GM12878 (cell line): Measurements from ENCODE around the gene CCDC78. TPM values are rescaled to one million over a fixed set of nuclear protein-coding genes. Genes with fewer than 3 reads are reported as not detected.

Experiments used
- ATAC-seq: fragments of 200-7000 bp; cut with Tn5 transposase; 3 replicates; pipeline ENCODE4 v1.9.1; 2020; ENCODE audit warnings: mild to moderate bottlenecking, moderate library complexity
- BruUV-seq: library from RNA; stranded (reverse); fragments of 400-500 nt; replicated peaks from 2 replicates; lab custom pipeline; 2021; lab: Mats Ljungman, UMichigan
- CTCF ChIA-PET: fragments of 300-600 bp; sonication (Branson Sonifier 250); formaldehyde crosslinking; extraction: SDS; loops from one replicate; lab custom pipeline; 2021; ENCODE audit warnings: inconsistent platforms; lab: Yijun Ruan, JAX
- POLR2A ChIA-PET: fragments of 350-600 bp; formaldehyde crosslinking; extraction: SDS; loops from one replicate; lab custom pipeline; 2021; ENCODE audit warnings: inconsistent platforms; lab: Charles Lee
- RAD21 ChIA-PET: fragments of 300-600 bp; sonication (Branson Sonifier 250); formaldehyde crosslinking; loops from one replicate; lab custom pipeline; 2023; ENCODE audit warnings: antibody characterized with exemption; ENCODE audit not compliant: unreplicated experiment; lab: Charles Lee
- SMC1A ChIA-PET: fragments of 300-600 bp; sonication (Branson Sonifier 250); formaldehyde crosslinking; loops from one replicate; lab custom pipeline; 2023; ENCODE audit not compliant: unreplicated experiment, uncharacterized antibody; lab: Charles Lee
- DNase-seq: peaks from one replicate; pipeline ENCODE4 v3.0.0-alpha.2; 2011; ENCODE audit warnings: low read depth, low spot score
- FAIRE-seq: peaks from 3 replicates; lab custom pipeline; 2011; peaks lifted over from hg19 to GRCh38; lab: Jason Lieb, UNC
- H2AFZ ChIP-seq: 2 replicates; pipeline ENCODE4 v1.6.0; 2011; ENCODE audit warnings: low read depth, low read length, control low read depth; ENCODE audit not compliant: control insufficient read depth
- H3K27ac ChIP-seq: 2 replicates; pipeline ENCODE4 v1.5.1; 2011; ENCODE audit warnings: control low read depth; ENCODE audit not compliant: control insufficient read depth, insufficient read depth
- H3K27me3 ChIP-seq, 2 experiments: replicated peaks in 1 of 2; 2 replicates each; pipeline versions ENCODE4 v1.6.0 to v1.6.1; 2011; ENCODE audit warnings: low read length in 1 of 2; ENCODE audit not compliant: control insufficient read depth in 2 of 2, insufficient read depth in 2 of 2
- H3K36me3 ChIP-seq, 2 experiments: 2 replicates each; pipeline ENCODE4 v1.5.1; 2011; ENCODE audit warnings: low read length in 1 of 2; ENCODE audit not compliant: control insufficient read depth in 2 of 2, insufficient read depth in 2 of 2
- H3K4me1 ChIP-seq: 2 replicates; pipeline ENCODE4 v1.6.1; 2011; ENCODE audit warnings: mild to moderate bottlenecking, low read length, moderate library complexity, mixed read lengths; ENCODE audit not compliant: control insufficient read depth, insufficient read depth
- H3K4me2 ChIP-seq: 2 replicates; pipeline ENCODE4 v1.6.0; 2011; ENCODE audit warnings: control low read depth; ENCODE audit not compliant: control insufficient read depth, insufficient read depth
- H3K4me3 ChIP-seq: fragments of 200-600 bp; sonication (generic); 2 replicates; pipeline ENCODE4 v1.5.1; 2016
- H3K79me2 ChIP-seq: 2 replicates; pipeline ENCODE4 v1.6.0; 2011; ENCODE audit warnings: low read length; ENCODE audit not compliant: control insufficient read depth, insufficient read depth
- H3K9ac ChIP-seq: 2 replicates; pipeline ENCODE4 v1.8.0; 2011; ENCODE audit warnings: low read length, control low read depth, mixed read lengths; ENCODE audit not compliant: control insufficient read depth, insufficient read depth
- H3K9me3 ChIP-seq: replicated peaks from 3 replicates; pipeline ENCODE4 v1.5.1; 2011; ENCODE audit warnings: mild to moderate bottlenecking, low read length; ENCODE audit not compliant: control insufficient read depth, insufficient read depth
- H4K20me1 ChIP-seq: 2 replicates; pipeline ENCODE4 v1.6.0; 2011; ENCODE audit not compliant: control insufficient read depth, insufficient read depth
- IKZF1 ChIP-seq: fragments of 450-650 bp; conservative IDR thresholded peaks from 2 replicates; pipeline ENCODE4 v1.6.1; 2017; ENCODE audit warnings: antibody characterized with exemption, mild to moderate bottlenecking
- SUZ12 ChIP-seq: fragments of 200-600 bp; sonication (generic); IDR thresholded peaks from one replicate; pipeline ENCODE4 v1.6.1; 2018; ENCODE audit warnings: antibody characterized with exemption, mild to moderate bottlenecking; ENCODE audit not compliant: unreplicated experiment
- WGBS: methylation state at CpG from one replicate; pipeline ENCODE4 v1.1.6; 2016; ENCODE audit warnings: low lambda C conversion rate; ENCODE audit not compliant: insufficient replicate concordance, insufficient coverage; ENCODE audit errors: missing lambda C conversion rate; 5-methylcytosine and 5-hydroxymethylcytosine counted together
- in situ Hi-C: fragments of 300-500 bp; cut with MboI; formaldehyde crosslinking; loops from 9 replicates; pipeline ENCODE4 v1.14.3; 2018; ENCODE audit warnings: mixed read lengths
- intact Hi-C: fragments of 100-400 bp; cut with micrococcal nuclease; formaldehyde crosslinking; loops from one replicate; pipeline ENCODE4 v1.14.2; 2022; ENCODE audit not compliant: unreplicated experiment
- polyA plus RNA-seq, 11 experiments: library from polyadenylated mRNA; depleted of rRNA in 4 of 11; unstranded in 6 of 11; stranded (reverse) in 5 of 11; fragments of >200 nt; fragmentation: Nextera tagmentation in 4 of 11; fragmentation: Illumina TruSeq in 1 of 11; extraction: Ambion mirVana in 4 of 11; extraction: Trizol in 1 of 11; gene quantifications; 1 replicate in 1 of 11; 2 replicates in 10 of 11; pipeline versions ENCODE4 v1.2.1 to v1.2.3, GENCODE V29; 2011 to 2016; ENCODE audit warnings: inconsistent platforms in 2 of 11, missing spikeins in 2 of 11, low read depth in 1 of 11
- total RNA-seq, 4 experiments: library from RNA; depleted of rRNA in 3 of 4; stranded (reverse); fragments of >200 nt in 3 of 4; fragmentation: Illumina TruSeq in 1 of 4; extraction: Trizol in 1 of 4; gene quantifications; 2 replicates each; pipeline versions ENCODE4 v1.2.1 to v1.2.3, GENCODE V29; 2013 to 2021
- TF ChIP-seq, protein P1 (sequence below): IDR thresholded peaks from 2 replicates; pipeline ENCODE4 v1.6.1; 2012; ENCODE audit warnings: mild to moderate bottlenecking, low read depth, low read length

CCDC78 gene
- total and polyA plus RNA-seq, 10 of the 15 experiments (the other 5 are each of a cell fraction or from before 2014, with no cell fraction given) = 0.10 to 26.2 (median 5.4) TPM

DNA sequence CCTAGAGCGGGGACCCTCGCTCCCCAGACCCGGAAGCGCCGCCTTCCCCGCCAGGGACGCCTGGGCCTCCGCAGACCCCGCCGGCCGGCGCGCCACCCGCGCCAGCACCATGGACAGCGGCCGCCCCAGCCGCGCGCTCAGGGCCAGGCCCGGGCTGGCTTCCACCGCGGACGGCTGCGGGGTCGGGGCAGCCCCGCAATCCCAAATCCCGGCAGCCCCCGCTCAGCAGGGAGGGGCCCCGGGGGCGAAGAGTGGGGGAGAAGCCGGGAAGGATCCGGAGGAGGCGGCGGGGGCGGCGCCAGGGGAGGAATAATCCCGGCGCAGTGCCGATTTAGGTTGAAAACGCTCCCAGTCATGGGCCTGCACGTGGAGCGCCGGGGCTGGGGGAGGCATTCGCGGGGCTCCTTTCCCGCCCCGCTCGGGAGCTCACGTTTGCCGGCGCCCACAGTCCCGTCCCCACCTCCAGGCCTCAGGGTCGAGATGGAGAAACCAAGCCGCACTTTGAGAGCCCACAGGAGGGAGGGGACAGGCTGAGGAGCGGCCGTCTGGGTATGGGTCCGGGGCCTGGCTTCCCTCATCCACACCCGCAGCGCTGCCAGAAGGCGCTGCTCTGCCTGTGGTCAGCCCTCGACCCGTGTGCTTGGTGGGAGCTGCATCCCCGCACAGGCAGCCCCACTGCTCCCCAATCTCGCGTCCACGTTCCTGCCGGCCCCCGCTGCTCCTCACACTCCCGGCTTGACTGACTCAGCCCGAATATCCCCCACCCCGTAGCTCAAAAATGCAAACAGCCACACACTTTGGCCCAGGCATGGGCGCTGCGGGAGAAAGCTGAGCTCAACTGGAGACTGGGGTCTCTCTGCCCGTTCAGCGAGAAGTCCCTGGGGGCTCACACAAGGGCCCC lies 25.3 kb downstream of the CCDC78 start:
- Histone ChIP-seq H3K9ac (no peak overlapping the region), H3K27me3 (peaks cover 0 to 11% of the 10 kb centered on the region in 2 experiments; a peak in 2 of 4 replicates), H3K79me2 (no peaks in the 10 kb centered on the region), H3K4me1 (peaks cover under 1% of the 10 kb centered on the region; the same call in 1 of the 2 replicates), H2AFZ (no peak overlapping the region), H3K4me2 (no peak overlapping the region), H3K27ac (no peak overlapping the region), H3K36me3 (no peaks in the 10 kb centered on the region), H3K4me3 (no peak overlapping the region), H4K20me1 (no peaks in the 10 kb centered on the region), H3K9me3 (no peaks in the 10 kb centered on the region)
- intact Hi-C loops (no loop called here), in situ Hi-C loops (no loop called here)
- ATAC-seq (peak; percentile 72), DNase-seq (no peak), FAIRE-seq (no peak)
- BruUV-seq = no TSS peak
- no peak for TF ChIP-seq IKZF1
- peak; percentile 38 for TF ChIP-seq SUZ12
- TF ChIP-seq, protein P1, sequence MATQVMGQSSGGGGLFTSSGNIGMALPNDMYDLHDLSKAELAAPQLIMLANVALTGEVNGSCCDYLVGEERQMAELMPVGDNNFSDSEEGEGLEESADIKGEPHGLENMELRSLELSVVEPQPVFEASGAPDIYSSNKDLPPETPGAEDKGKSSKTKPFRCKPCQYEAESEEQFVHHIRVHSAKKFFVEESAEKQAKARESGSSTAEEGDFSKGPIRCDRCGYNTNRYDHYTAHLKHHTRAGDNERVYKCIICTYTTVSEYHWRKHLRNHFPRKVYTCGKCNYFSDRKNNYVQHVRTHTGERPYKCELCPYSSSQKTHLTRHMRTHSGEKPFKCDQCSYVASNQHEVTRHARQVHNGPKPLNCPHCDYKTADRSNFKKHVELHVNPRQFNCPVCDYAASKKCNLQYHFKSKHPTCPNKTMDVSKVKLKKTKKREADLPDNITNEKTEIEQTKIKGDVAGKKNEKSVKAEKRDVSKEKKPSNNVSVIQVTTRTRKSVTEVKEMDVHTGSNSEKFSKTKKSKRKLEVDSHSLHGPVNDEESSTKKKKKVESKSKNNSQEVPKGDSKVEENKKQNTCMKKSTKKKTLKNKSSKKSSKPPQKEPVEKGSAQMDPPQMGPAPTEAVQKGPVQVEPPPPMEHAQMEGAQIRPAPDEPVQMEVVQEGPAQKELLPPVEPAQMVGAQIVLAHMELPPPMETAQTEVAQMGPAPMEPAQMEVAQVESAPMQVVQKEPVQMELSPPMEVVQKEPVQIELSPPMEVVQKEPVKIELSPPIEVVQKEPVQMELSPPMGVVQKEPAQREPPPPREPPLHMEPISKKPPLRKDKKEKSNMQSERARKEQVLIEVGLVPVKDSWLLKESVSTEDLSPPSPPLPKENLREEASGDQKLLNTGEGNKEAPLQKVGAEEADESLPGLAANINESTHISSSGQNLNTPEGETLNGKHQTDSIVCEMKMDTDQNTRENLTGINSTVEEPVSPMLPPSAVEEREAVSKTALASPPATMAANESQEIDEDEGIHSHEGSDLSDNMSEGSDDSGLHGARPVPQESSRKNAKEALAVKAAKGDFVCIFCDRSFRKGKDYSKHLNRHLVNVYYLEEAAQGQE = peak; percentile 96
- ChIA-PET CTCF (no interaction called here), SMC1A (no interaction called here), RAD21 (no interaction called here), POLR2A (no interaction called here)
- 6% methylated on average over 48 of the region's 76 CpGs for WGBS
